Prostate gland (tissue), 2 donors: ENCODE data around the gene LACC1.

ENCODE experiments used
- POLR2A ChIP-seq: fragments of 450-650 bp; IDR thresholded peaks from one replicate; pipeline ENCODE4 v1.6.1; 2016; ENCODE audit warnings: antibody characterized with exemption, mild to moderate bottlenecking
- POLR2AphosphoS5 ChIP-seq: sonication (generic); formaldehyde crosslinking; IDR thresholded peaks from one replicate; pipeline ENCODE4 v1.6.1; 2017; ENCODE audit warnings: antibody characterized with exemption
- TF ChIP-seq, protein P1 (sequence below), 4 experiments: fragments of 200-600 bp in 2 of 4; fragments of 450-650 bp in 2 of 4; sonication (generic) in 2 of 4; IDR thresholded peaks; 1 replicate in 3 of 4; 2 replicates in 1 of 4; pipeline ENCODE4 v1.5.1; 2016 to 2019; ENCODE audit warnings: antibody characterized with exemption in 4 of 4, mild to moderate bottlenecking in 2 of 4, moderate library complexity in 2 of 4

DNA sequence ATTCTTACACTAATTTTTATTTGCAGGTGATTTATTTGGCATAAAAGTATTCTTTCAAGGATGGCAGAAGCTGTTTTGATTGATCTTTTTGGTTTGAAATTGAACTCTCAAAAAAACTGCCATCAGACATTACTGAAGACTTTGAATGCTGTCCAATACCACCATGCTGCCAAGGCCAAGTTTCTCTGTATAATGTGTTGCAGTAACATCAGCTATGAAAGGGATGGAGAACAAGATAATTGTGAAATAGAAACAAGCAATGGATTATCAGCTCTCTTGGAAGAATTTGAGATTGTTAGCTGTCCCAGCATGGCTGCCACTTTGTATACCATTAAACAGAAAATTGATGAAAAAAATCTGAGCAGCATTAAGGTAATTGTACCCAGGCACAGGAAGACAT is 1.2 kb downstream of the LACC1 start:
- TF ChIP-seq, protein P1, sequence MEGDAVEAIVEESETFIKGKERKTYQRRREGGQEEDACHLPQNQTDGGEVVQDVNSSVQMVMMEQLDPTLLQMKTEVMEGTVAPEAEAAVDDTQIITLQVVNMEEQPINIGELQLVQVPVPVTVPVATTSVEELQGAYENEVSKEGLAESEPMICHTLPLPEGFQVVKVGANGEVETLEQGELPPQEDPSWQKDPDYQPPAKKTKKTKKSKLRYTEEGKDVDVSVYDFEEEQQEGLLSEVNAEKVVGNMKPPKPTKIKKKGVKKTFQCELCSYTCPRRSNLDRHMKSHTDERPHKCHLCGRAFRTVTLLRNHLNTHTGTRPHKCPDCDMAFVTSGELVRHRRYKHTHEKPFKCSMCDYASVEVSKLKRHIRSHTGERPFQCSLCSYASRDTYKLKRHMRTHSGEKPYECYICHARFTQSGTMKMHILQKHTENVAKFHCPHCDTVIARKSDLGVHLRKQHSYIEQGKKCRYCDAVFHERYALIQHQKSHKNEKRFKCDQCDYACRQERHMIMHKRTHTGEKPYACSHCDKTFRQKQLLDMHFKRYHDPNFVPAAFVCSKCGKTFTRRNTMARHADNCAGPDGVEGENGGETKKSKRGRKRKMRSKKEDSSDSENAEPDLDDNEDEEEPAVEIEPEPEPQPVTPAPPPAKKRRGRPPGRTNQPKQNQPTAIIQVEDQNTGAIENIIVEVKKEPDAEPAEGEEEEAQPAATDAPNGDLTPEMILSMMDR (IDR thresholded peaks at IDR 0.05), result no peak
- TF ChIP-seq POLR2AphosphoS5 (no peak), POLR2A (no peak)
